ENCODE data around the gene DNER. TPM values are rescaled to one million over a fixed set of nuclear protein-coding genes. Genes with fewer than 3 reads are reported as not detected.

Gene DNER
- total and polyA plus RNA-seq, 10 of the 15 experiments (the other 5 are each of a cell fraction or from before 2014, with no cell fraction given): 0.04 to 0.08 (median 0.07) TPM; not detected in 7

DNA sequence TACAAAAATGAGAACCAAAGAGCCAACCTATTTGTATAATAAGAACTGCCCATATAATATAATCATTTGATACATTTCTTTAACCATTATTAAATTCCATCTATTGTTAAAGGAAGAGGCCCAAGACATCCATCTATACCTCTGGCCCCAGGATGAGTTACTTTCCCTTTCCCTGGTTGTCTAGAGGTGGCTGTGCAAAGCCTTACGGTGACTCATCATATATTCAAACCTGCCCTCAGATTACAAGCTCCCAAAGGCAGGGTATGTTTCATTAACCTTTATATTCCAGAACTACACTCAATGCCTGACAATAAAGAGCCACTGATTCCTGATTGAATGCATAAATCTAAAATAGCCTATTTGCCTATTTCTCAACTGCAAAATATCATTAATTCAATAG, 337.5 kb downstream of the DNER start:
- no peak for FAIRE-seq
- CTCF ChIA-PET: no interaction called here
- in situ Hi-C loops (cut with MboI): no loop called here

More for the DNA sequence above, 337.5 kb downstream of the DNER start:
- Histone ChIP-seq H3K36me3 (ENCODE audit: control insufficient read depth in 2 of 2, insufficient read depth in 2 of 2, low read length in 1 of 2) (no peaks in the 10 kb centered on the region), H4K20me1 (ENCODE audit: control insufficient read depth, insufficient read depth) (no peaks in the 10 kb centered on the region), H3K79me2 (ENCODE audit: control insufficient read depth, insufficient read depth, low read length) (no peaks in the 10 kb centered on the region), H3K4me3 (no peak overlapping the region), H3K27ac (ENCODE audit: control insufficient read depth, insufficient read depth) (no peak overlapping the region), H3K4me2 (ENCODE audit: control insufficient read depth, insufficient read depth) (no peak overlapping the region), H3K4me1 (ENCODE audit: control insufficient read depth, insufficient read depth, low read length) (no peaks in the 10 kb centered on the region), H3K9ac (ENCODE audit: control insufficient read depth, insufficient read depth, low read length) (no peak overlapping the region), H3K27me3 (replicated peaks in 1 of 2; ENCODE audit: control insufficient read depth in 2 of 2, insufficient read depth in 2 of 2, low read length in 1 of 2) (no peaks in the 10 kb centered on the region), H2AFZ (ENCODE audit: control insufficient read depth, low read depth, low read length) (no peak overlapping the region), H3K9me3 (replicated peaks; ENCODE audit: control insufficient read depth, insufficient read depth, low read length) (no peaks in the 10 kb centered on the region)
- intact Hi-C loops (cut with micrococcal nuclease; ENCODE audit: unreplicated experiment): no loop called here
- no TSS peak for BruUV-seq (replicated peaks)
- 0% methylated on average over 1 of the region's 1 CpG for WGBS (ENCODE audit: insufficient coverage, insufficient replicate concordance, low lambda C conversion rate, missing lambda C conversion rate)
- ATAC-seq: no peak
- RAD21 ChIA-PET (ENCODE audit: unreplicated experiment): no interaction called here
- POLR2A ChIA-PET: no interaction called here
- no peak for TF ChIP-seq MEF2B (IDR thresholded peaks at IDR 0.05; ENCODE audit: partially characterized antibody, poor library complexity, severe bottlenecking)
- TF ChIP-seq RAD51 (IDR thresholded peaks at IDR 0.05): no peak
- TF ChIP-seq STAT1 (conservative IDR thresholded peaks at IDR 0.05): no peak
- no peak for TF ChIP-seq CREB1 (IDR thresholded peaks at IDR 0.05; ENCODE audit: low read depth)
- no peak for TF ChIP-seq SP1 (IDR thresholded peaks at IDR 0.05; ENCODE audit: low read depth, low read length)
- TF ChIP-seq, protein P1, sequence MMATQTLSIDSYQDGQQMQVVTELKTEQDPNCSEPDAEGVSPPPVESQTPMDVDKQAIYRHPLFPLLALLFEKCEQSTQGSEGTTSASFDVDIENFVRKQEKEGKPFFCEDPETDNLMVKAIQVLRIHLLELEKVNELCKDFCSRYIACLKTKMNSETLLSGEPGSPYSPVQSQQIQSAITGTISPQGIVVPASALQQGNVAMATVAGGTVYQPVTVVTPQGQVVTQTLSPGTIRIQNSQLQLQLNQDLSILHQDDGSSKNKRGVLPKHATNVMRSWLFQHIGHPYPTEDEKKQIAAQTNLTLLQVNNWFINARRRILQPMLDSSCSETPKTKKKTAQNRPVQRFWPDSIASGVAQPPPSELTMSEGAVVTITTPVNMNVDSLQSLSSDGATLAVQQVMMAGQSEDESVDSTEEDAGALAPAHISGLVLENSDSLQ (IDR thresholded peaks at IDR 0.05): no peak
- TF ChIP-seq USF1 (IDR thresholded peaks at IDR 0.05; ENCODE audit: borderline replicate concordance, extremely low read length, insufficient read depth, low read depth, low read length): no peak
- TF ChIP-seq SUPT20H (IDR thresholded peaks at IDR 0.05; ENCODE audit: borderline replicate concordance, control insufficient read depth, low read depth, low read length): no peak
- no peak for TF ChIP-seq ZNF24 (IDR thresholded peaks at IDR 0.05)
- TF ChIP-seq ZNF207 (IDR thresholded peaks at IDR 0.05; ENCODE audit: borderline replicate concordance): no peak
- no peak for TF ChIP-seq NFYA (IDR thresholded peaks at IDR 0.05; ENCODE audit: borderline replicate concordance, low read depth, low read length)
- no peak for DNase-seq (ENCODE audit: low read depth, low spot score)
- SMC1A ChIA-PET (ENCODE audit: uncharacterized antibody, unreplicated experiment): no interaction called here
